ENCODE results near the gene HACD4. TPM values are rescaled to one million over a fixed set of nuclear protein-coding genes. Genes with fewer than 3 reads are reported as not detected.

HACD4 gene
- total and polyA plus RNA-seq, 2 experiments from 2014 or later = 1.7 to 2.5 TPM

- Histone ChIP-seq H3K9me2 (ENCODE audit: insufficient read depth) (no peaks in the 10 kb centered on the region), H3K27ac (ENCODE audit: low read depth) (no peak overlapping the region), H3K4me2 (no peak overlapping the region), H3K27me3 (ENCODE audit: insufficient read depth) (peaks cover 8% of the 10 kb centered on the region; the same call in 1 of the 2 replicates), H3K4me3 (no peak overlapping the region), H3K4me1 (ENCODE audit: insufficient read depth) (peaks cover 21% of the 10 kb centered on the region), H3K36me3 (ENCODE audit: insufficient read depth) (no peaks in the 10 kb centered on the region), H2AFZ (no peak overlapping the region), H3F3A (replicated peaks; ENCODE audit: low read depth) (peaks cover 5% of the 10 kb centered on the region; the same call in 1 of the 2 replicates), H4K20me1 (replicated peaks; ENCODE audit: insufficient read depth) (no peaks in the 10 kb centered on the region), H3K79me2 (replicated peaks; ENCODE audit: insufficient read depth) (no peaks in the 10 kb centered on the region)
- Mint-ChIP-seq H3K4me3 (no peak overlapping the region), H3K27ac (no peak overlapping the region), H3K36me3 (ENCODE audit: low read depth) (no peaks in the 10 kb centered on the region), H3K27me3 (ENCODE audit: insufficient read depth, low read depth, poor library complexity) (peaks cover 11% of the 10 kb centered on the region), H3K9me3 (no peaks in the 10 kb centered on the region), H3K4me1 (peaks cover 4% of the 10 kb centered on the region; the same call in 2 of the 3 replicates)
- ATAC-seq (no peak), DNase-seq (ENCODE audit: low spot score) (no peak)
- TF ChIP-seq, protein P1, sequence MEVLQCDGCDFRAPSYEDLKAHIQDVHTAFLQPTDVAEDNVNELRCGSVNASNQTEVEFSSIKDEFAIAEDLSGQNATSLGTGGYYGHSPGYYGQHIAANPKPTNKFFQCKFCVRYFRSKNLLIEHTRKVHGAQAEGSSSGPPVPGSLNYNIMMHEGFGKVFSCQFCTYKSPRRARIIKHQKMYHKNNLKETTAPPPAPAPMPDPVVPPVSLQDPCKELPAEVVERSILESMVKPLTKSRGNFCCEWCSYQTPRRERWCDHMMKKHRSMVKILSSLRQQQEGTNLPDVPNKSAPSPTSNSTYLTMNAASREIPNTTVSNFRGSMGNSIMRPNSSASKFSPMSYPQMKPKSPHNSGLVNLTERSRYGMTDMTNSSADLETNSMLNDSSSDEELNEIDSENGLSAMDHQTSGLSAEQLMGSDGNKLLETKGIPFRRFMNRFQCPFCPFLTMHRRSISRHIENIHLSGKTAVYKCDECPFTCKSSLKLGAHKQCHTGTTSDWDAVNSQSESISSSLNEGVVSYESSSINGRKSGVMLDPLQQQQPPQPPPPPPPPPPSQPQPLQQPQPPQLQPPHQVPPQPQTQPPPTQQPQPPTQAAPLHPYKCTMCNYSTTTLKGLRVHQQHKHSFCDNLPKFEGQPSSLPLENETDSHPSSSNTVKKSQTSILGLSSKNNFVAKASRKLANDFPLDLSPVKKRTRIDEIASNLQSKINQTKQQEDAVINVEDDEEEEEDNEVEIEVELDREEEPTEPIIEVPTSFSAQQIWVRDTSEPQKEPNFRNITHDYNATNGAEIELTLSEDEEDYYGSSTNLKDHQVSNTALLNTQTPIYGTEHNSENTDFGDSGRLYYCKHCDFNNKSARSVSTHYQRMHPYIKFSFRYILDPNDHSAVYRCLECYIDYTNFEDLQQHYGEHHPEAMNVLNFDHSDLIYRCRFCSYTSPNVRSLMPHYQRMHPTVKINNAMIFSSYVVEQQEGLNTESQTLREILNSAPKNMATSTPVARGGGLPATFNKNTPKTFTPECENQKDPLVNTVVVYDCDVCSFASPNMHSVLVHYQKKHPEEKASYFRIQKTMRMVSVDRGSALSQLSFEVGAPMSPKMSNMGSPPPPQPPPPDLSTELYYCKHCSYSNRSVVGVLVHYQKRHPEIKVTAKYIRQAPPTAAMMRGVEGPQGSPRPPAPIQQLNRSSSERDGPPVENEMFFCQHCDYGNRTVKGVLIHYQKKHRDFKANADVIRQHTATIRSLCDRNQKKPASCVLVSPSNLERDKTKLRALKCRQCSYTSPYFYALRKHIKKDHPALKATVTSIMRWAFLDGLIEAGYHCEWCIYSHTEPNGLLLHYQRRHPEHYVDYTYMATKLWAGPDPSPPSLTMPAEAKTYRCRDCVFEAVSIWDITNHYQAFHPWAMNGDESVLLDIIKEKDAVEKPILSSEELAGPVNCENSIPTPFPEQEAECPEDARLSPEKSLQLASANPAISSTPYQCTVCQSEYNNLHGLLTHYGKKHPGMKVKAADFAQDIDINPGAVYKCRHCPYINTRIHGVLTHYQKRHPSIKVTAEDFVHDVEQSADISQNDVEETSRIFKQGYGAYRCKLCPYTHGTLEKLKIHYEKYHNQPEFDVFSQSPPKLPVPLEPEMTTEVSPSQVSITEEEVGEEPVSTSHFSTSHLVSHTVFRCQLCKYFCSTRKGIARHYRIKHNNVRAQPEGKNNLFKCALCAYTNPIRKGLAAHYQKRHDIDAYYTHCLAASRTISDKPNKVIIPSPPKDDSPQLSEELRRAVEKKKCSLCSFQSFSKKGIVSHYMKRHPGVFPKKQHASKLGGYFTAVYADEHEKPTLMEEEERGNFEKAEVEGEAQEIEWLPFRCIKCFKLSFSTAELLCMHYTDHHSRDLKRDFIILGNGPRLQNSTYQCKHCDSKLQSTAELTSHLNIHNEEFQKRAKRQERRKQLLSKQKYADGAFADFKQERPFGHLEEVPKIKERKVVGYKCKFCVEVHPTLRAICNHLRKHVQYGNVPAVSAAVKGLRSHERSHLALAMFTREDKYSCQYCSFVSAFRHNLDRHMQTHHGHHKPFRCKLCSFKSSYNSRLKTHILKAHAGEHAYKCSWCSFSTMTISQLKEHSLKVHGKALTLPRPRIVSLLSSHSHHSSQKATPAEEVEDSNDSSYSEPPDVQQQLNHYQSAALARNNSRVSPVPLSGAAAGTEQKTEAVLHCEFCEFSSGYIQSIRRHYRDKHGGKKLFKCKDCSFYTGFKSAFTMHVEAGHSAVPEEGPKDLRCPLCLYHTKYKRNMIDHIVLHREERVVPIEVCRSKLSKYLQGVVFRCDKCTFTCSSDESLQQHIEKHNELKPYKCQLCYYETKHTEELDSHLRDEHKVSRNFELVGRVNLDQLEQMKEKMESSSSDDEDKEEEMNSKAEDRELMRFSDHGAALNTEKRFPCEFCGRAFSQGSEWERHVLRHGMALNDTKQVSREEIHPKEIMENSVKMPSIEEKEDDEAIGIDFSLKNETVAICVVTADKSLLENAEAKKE (CRISPR knock-in tag; IDR thresholded peaks at IDR 0.05) = no peak
- no peak for TF ChIP-seq NANOG (IDR thresholded peaks at IDR 0.05; ENCODE audit: borderline replicate concordance)
- TF ChIP-seq, protein P2, sequence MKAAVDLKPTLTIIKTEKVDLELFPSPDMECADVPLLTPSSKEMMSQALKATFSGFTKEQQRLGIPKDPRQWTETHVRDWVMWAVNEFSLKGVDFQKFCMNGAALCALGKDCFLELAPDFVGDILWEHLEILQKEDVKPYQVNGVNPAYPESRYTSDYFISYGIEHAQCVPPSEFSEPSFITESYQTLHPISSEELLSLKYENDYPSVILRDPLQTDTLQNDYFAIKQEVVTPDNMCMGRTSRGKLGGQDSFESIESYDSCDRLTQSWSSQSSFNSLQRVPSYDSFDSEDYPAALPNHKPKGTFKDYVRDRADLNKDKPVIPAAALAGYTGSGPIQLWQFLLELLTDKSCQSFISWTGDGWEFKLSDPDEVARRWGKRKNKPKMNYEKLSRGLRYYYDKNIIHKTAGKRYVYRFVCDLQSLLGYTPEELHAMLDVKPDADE (IDR thresholded peaks at IDR 0.05) = no peak
Observed at GRCh38 chr9:21029661-21030060, 1.8 kb downstream of the HACD4 start.

DNA sequence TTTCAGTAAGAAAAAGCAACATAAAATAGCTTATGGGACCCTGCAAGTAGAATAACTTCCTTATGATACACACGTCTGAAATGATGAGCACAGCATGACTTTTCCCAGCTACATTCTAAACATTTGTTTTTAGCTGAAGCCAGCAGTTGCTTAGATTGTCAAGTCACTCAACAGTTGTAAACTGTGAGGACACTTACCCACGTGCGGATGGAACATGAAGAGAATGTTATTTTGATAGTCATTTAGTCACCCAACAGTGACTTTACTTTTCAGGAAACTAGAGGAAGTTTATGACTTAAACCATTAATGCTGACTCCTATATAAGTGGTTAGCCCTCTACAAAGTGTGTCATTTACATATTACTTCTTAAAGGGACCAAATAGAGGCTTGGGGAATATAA is 3.0 kb downstream of the HACD4 start:
- H3K79me2 ChIP-seq (replicated peaks; ENCODE audit: insufficient read depth) = no peaks in the 10 kb centered on the region
- H2AFZ ChIP-seq = no peak overlapping the region
- Mint-ChIP-seq H3K4me1 (peaks cover 4% of the 10 kb centered on the region; the same call in 2 of the 3 replicates), H3K27me3 (ENCODE audit: insufficient read depth, low read depth, poor library complexity) (peaks cover 11% of the 10 kb centered on the region), H3K9me3 (no peaks in the 10 kb centered on the region), H3K4me3 (no peak overlapping the region), H3K36me3 (ENCODE audit: low read depth) (no peaks in the 10 kb centered on the region), H3K27ac (no peak overlapping the region)
- TF ChIP-seq POLR2AphosphoS5 (IDR thresholded peaks at IDR 0.05; ENCODE audit: low read depth) = no peak
- TF ChIP-seq CREB1 (CRISPR knock-in tag; IDR thresholded peaks at IDR 0.05; ENCODE audit: low read depth) = no peak
- H3K9me2 ChIP-seq (ENCODE audit: insufficient read depth) = no peaks in the 10 kb centered on the region
- no peak overlapping the region for H3K4me2 ChIP-seq
- H4K20me1 ChIP-seq (replicated peaks; ENCODE audit: insufficient read depth) = no peaks in the 10 kb centered on the region
- H3K27ac ChIP-seq (ENCODE audit: low read depth) = no peak overlapping the region
- no peak overlapping the region for H3K4me3 ChIP-seq
- H3K36me3 ChIP-seq (ENCODE audit: insufficient read depth) = no peaks in the 10 kb centered on the region
- H3F3A ChIP-seq (replicated peaks; ENCODE audit: low read depth) = peaks cover 5% of the 10 kb centered on the region; the same call in 1 of the 2 replicates
- H3K4me1 ChIP-seq (ENCODE audit: insufficient read depth) = peaks cover 21% of the 10 kb centered on the region
- no peak for DNase-seq (ENCODE audit: low spot score)
- ATAC-seq = no peak
- peaks cover 8% of the 10 kb centered on the region; the same call in 1 of the 2 replicates for H3K27me3 ChIP-seq (ENCODE audit: insufficient read depth)

All from GM23338 (cell line).